ENCODE measurements around the gene SLC6A8.
A peak's percentile ranks its signal among the peaks of the same experiment; 100 is the strongest.

DNA sequence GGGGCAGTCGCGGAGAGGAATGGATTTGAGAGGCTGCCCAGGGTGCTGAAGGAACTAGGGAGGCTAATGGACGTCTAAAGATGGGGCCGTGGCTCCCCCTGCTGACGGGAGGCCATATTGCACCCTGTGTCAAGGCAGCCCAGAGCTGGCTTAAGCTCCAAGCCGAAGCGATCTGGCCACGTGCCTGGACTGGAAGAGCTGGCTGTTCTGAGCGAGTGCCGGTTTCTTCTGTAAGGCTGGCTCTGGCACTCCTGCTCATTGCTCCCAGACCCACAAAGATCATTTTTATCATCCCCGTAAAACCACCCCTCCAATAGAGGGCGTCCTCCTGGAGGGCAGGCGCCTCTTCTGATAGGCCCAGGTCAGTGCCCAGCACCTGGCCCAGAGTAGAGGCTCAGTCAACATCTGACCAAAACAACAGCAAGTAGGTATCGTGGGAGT lies 19.8 kb upstream of the SLC6A8 start:
- TF ChIP-seq, protein P1, sequence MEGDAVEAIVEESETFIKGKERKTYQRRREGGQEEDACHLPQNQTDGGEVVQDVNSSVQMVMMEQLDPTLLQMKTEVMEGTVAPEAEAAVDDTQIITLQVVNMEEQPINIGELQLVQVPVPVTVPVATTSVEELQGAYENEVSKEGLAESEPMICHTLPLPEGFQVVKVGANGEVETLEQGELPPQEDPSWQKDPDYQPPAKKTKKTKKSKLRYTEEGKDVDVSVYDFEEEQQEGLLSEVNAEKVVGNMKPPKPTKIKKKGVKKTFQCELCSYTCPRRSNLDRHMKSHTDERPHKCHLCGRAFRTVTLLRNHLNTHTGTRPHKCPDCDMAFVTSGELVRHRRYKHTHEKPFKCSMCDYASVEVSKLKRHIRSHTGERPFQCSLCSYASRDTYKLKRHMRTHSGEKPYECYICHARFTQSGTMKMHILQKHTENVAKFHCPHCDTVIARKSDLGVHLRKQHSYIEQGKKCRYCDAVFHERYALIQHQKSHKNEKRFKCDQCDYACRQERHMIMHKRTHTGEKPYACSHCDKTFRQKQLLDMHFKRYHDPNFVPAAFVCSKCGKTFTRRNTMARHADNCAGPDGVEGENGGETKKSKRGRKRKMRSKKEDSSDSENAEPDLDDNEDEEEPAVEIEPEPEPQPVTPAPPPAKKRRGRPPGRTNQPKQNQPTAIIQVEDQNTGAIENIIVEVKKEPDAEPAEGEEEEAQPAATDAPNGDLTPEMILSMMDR (IDR thresholded peaks at IDR 0.05; ENCODE audit: extremely low read depth in 1 of 2, insufficient read depth in 1 of 2, low read depth in 1 of 2, low read length in 2 of 2) = peak; percentile 64 to 79
- TF ChIP-seq, protein P2, sequence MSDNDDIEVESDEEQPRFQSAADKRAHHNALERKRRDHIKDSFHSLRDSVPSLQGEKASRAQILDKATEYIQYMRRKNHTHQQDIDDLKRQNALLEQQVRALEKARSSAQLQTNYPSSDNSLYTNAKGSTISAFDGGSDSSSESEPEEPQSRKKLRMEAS (IDR thresholded peaks at IDR 0.05; ENCODE audit: insufficient read depth, insufficient read length) = peak; percentile 27
- TF ChIP-seq POLR2A (IDR thresholded peaks at IDR 0.05; ENCODE audit: low read depth, low read length) (no peak), MYC (IDR thresholded peaks at IDR 0.05; ENCODE audit: low read depth, low read length) (no peak), EZH2 (IDR thresholded peaks at IDR 0.05; ENCODE audit: borderline replicate concordance, low read depth, low read length, severe bottlenecking) (no peak), POLR2AphosphoS5 (IDR thresholded peaks at IDR 0.05; ENCODE audit: insufficient read depth, low read depth, low read length) (no peak), GATA2 (IDR thresholded peaks at IDR 0.05; ENCODE audit: insufficient read depth, insufficient read length, low read depth, low read length) (no peak), FOS (IDR thresholded peaks at IDR 0.05; ENCODE audit: borderline replicate concordance, insufficient read depth, low read length) (no peak)
